ENCODE measurements around the gene VGLL4. TPM values are rescaled to one million over a fixed set of nuclear protein-coding genes. Genes with fewer than 3 reads are reported as not detected.
A peak's percentile ranks its signal among the peaks of the same experiment; 100 is the strongest.

Gene VGLL4
- total RNA-seq, 1 experiment from 2014 or later, result 52.2 TPM

DNA sequence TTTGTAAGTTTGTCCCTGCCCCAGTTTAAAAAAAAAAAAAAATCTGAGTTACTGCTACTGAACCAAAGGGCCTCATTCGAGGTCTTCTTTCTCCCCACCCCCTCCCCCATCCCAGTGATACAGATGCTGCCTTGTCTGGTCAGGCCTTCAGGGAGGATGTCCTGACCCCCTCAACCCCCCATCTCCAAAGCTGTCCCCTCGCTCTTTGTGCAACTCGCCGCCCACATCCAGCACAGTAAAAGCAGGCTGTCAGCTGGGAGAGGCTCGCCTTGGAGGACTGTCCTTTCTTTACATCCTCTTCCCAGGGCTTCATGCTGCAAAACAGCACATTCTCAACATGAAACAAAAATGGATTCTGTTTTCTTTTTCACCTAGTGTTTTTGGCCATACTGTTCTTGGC lies 133.4 kb downstream of the VGLL4 start:
- DNase-seq (ENCODE audit: extremely low read depth, low read depth), result no peak

- DNase-seq (ENCODE audit: extremely low read depth, low read depth), result no peak
Observed at GRCh38 chr3:11510001-11510340, 133.7 kb downstream of the VGLL4 start.

DNA sequence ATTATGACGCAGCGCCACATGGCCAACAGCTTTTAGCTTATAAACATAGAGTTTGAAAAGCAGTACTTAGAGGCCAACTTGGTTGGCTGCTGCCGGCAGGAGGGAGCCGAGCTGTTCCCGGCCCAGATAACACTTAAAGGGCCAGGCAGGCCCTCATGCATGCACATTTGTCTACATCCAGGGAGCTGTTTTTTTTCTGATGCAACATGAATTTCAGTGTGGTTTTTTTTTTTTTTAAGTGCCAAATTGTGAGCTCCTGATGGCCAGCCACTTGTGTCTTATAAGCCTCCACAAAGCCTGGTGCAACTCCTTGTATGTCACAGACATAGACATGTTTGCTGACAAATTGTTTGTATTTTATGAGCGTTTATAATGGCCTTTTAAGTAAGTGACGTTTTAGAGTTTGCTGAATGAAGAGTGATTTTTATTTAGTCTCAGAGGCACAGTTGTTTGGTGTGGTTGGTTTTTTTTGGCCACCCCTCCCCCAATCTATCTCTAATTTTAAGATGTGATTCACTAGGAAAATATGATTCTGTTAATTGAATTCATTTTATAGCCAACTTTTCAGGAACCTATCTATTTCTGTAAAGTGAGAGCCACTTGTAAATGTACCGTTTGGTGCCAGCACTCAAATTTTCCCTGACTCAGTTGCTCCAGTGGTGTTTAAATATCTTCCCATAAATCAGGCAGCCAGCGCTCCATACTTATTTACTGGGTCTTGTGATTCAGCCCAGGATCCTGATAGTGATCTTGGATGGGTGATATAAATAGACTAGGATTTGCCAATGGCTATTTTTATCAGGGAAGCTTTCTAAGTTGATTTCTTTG lies 134.3 kb downstream of the VGLL4 start:
- peak; percentile 41 for DNase-seq (ENCODE audit: extremely low read depth, low read depth)

- no peak for DNase-seq (ENCODE audit: extremely low read depth, low read depth)
Observed at GRCh38 chr3:11508346-11509172, 135.2 kb downstream of the VGLL4 start.

DNA sequence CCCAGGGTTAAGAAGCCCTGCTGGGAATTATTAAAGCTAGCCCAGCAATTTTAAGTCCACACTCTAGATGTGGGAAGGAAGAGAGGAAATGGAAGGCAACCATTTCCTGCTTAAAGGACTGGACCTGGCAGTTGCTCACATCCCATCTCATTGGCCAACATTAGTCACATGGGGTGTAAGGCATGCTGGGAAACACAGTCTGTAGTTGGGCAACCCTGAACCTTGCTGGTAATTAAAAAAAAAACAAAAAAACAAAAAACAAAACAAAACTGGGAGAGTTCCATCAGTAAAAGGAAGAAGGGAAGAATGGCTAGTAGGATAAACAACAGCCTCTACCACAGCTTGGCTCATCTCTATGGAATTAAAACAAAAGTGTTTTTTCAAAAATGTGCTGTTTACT lies 136.0 kb downstream of the VGLL4 start:
- no peak for DNase-seq (ENCODE audit: extremely low read depth, low read depth)

Small RNAs within 50 kb of the gene (small RNA-seq; reads per million reads assigned to genes)
- 0 reads per million in 2 experiments for gene AC022001.1

Other genes starting within 250 kb of the VGLL4 start
- 7.5 and 9.3 TPM in 2 replicates for gene TAMM41, start 203.0 kb upstream of the VGLL4 start, total RNA-seq (2014; rRNA removed; shearing (Covaris generic))

All from NCI-H460 (cell line).